PFSK-1 (cell line): ENCODE data around the gene TCF23.

Experiments used
- FOXP2 ChIP-seq: optimal IDR thresholded peaks from 2 replicates; pipeline ENCODE3; 2011; ENCODE audit warnings: borderline replicate concordance, control low read depth, inconsistent platforms; ENCODE audit not compliant: insufficient read depth; ENCODE audit errors: extremely low read length, extremely low read depth
- POLR2AphosphoS5 ChIP-seq: IDR thresholded peaks from 2 replicates; pipeline ENCODE4 v1.6.1; 2012; ENCODE audit warnings: low read depth, mild to moderate bottlenecking, control low read depth, low read length, moderate library complexity
- REST ChIP-seq, 2 experiments: IDR thresholded peaks; 2 replicates each; pipeline versions ENCODE4 v1.6.1 to v1.8.0; 2011 to 2012; ENCODE audit warnings: low read depth in 2 of 2, low read length in 2 of 2, control low read depth in 1 of 2, inconsistent platforms in 1 of 2, mild to moderate bottlenecking in 1 of 2, moderate library complexity in 1 of 2; ENCODE audit not compliant: insufficient read depth in 1 of 2
- SIN3A ChIP-seq: IDR thresholded peaks from 2 replicates; pipeline ENCODE4 v1.6.1; 2012; ENCODE audit warnings: mild to moderate bottlenecking, low read length, moderate library complexity, borderline replicate concordance; ENCODE audit not compliant: insufficient read depth
- TAF1 ChIP-seq: IDR thresholded peaks from 2 replicates; pipeline ENCODE4 v1.6.1; 2012; ENCODE audit warnings: low read length, control low read depth, borderline replicate concordance; ENCODE audit not compliant: insufficient read depth

The TCF23 gene

GRCh38 chr2:27127883-27128667, 20.7 kb upstream of the TCF23 start:
- TF ChIP-seq POLR2AphosphoS5 (no peak), FOXP2 (no peak), TAF1 (no peak), SIN3A (no peak)

- TF ChIP-seq TAF1 (no peak), POLR2AphosphoS5 (no peak; the same call in none of the 2 replicates), FOXP2 (no peak), REST (IDR thresholded peaks at IDR 0.05; ENCODE audit: insufficient read depth in 1 of 2, low read depth in 2 of 2, low read length in 2 of 2) (no peak), SIN3A (no peak)
Measured at GRCh38 chr2:27128668-27129571, 19.9 kb upstream of the TCF23 start.

- TF ChIP-seq TAF1: no peak
- TF ChIP-seq POLR2AphosphoS5: no peak; the same call in 1 of the 2 replicates
- no peak for TF ChIP-seq FOXP2
- no peak for TF ChIP-seq SIN3A
- TF ChIP-seq REST (IDR thresholded peaks at IDR 0.05; ENCODE audit: insufficient read depth in 1 of 2, low read depth in 2 of 2, low read length in 2 of 2): no peak
Measured at GRCh38 chr2:27130396-27130795, 18.4 kb upstream of the TCF23 start.

GRCh38 chr2:27131429-27131828, 17.4 kb upstream of the TCF23 start:
- TF ChIP-seq REST (IDR thresholded peaks at IDR 0.05; ENCODE audit: insufficient read depth in 1 of 2, low read depth in 2 of 2, low read length in 2 of 2) (no peak), FOXP2 (no peak), SIN3A (no peak), TAF1 (no peak), POLR2AphosphoS5 (no peak)

GRCh38 chr2:27133195-27133875, 15.5 kb upstream of the TCF23 start:
- no peak for TF ChIP-seq FOXP2
- TF ChIP-seq POLR2AphosphoS5: no peak
- TF ChIP-seq SIN3A: no peak
- TF ChIP-seq REST (IDR thresholded peaks at IDR 0.05; ENCODE audit: insufficient read depth in 1 of 2, low read depth in 2 of 2, low read length in 2 of 2): no peak
- no peak for TF ChIP-seq TAF1
